Mammary epithelial cell (primary cell): ENCODE data around the gene CACNA1D.

Experiments
- EZH2 ChIP-seq: IDR thresholded peaks from 2 replicates; pipeline ENCODE4 v1.6.1; 2012; ENCODE audit warnings: low read length, inconsistent platforms, borderline replicate concordance
- TF ChIP-seq, protein P1 (sequence below), 2 donors: IDR thresholded peaks in 1 of 2; conservative IDR thresholded peaks in 1 of 2; 2 replicates each; pipeline ENCODE4 v1.5.1; 2011 to 2012; ENCODE audit warnings: inconsistent platforms in 2 of 2, low read length in 2 of 2, mild to moderate bottlenecking in 2 of 2, control low read depth in 1 of 2, low read depth in 1 of 2; ENCODE audit not compliant: insufficient read depth in 1 of 2; ENCODE audit errors: extremely low read depth in 1 of 2

DNA sequence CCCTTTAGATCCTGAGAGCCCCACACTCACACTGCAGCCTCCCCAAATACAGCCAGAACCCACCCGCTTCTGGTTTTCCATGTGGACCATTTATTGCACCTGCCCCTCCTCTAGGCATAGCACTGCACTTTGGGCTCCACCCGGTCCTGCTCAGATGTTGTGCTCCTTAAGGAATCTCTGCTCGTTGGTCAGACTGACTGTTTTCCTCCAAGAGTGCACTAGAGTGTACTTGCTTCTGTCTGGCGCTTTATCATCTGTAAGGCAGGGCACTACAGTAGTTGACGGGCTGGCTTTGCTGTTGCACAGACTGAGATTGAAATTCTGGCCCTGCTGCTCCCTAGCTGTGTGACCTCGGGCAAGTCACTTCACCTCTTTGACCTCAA is 124.1 kb downstream of the CACNA1D start:
- TF ChIP-seq, protein P1, sequence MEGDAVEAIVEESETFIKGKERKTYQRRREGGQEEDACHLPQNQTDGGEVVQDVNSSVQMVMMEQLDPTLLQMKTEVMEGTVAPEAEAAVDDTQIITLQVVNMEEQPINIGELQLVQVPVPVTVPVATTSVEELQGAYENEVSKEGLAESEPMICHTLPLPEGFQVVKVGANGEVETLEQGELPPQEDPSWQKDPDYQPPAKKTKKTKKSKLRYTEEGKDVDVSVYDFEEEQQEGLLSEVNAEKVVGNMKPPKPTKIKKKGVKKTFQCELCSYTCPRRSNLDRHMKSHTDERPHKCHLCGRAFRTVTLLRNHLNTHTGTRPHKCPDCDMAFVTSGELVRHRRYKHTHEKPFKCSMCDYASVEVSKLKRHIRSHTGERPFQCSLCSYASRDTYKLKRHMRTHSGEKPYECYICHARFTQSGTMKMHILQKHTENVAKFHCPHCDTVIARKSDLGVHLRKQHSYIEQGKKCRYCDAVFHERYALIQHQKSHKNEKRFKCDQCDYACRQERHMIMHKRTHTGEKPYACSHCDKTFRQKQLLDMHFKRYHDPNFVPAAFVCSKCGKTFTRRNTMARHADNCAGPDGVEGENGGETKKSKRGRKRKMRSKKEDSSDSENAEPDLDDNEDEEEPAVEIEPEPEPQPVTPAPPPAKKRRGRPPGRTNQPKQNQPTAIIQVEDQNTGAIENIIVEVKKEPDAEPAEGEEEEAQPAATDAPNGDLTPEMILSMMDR (conservative IDR thresholded peaks at IDR 0.05 in 1 of 2, IDR thresholded peaks at IDR 0.05 in 1 of 2; ENCODE audit: extremely low read depth in 1 of 2, insufficient read depth in 1 of 2, low read depth in 1 of 2, low read length in 2 of 2): no peak
- no peak for TF ChIP-seq EZH2
